BJ (cell line): ENCODE results near the gene NFAM1. TPM values are rescaled to one million over a fixed set of nuclear protein-coding genes. Genes with fewer than 3 reads are reported as not detected.
A peak's percentile ranks its signal among the peaks of the same experiment; 100 is the strongest.

Experiments
- CTCF ChIA-PET: fragments of 350-600 bp; formaldehyde crosslinking; extraction: SDS; loops from one replicate; lab custom pipeline; 2021; ENCODE audit warnings: antibody characterized with exemption, inconsistent platforms; lab: Yijun Ruan, JAX
- POLR2A ChIA-PET: fragments of 300-600 bp; sonication (Branson Sonifier 250); formaldehyde crosslinking; extraction: SDS; loops from one replicate; lab custom pipeline; 2021; ENCODE audit warnings: antibody characterized with exemption; lab: Charles Lee
- DNase-seq: peaks from one replicate; pipeline ENCODE4 v3.0.0-alpha.2; 2011; ENCODE audit warnings: low read depth
- H3K27me3 ChIP-seq: 2 replicates; pipeline ENCODE4 v1.6.0; 2011; ENCODE audit warnings: low read length; ENCODE audit not compliant: control insufficient read depth, insufficient read depth
- H3K36me3 ChIP-seq: 2 replicates; pipeline ENCODE4 v1.5.1; 2011; ENCODE audit warnings: low read length; ENCODE audit not compliant: control insufficient read depth, insufficient read depth
- H3K4me3 ChIP-seq: 2 replicates; pipeline ENCODE4 v1.5.1; 2011; ENCODE audit warnings: low read depth, mild to moderate bottlenecking, control low read depth, low read length
- polyA minus RNA-seq: library from RNA; depleted of rRNA, polyadenylated mRNA; stranded (reverse); fragments of >200 nt; gene quantifications from 2 replicates; pipeline ENCODE4 v1.2.3, GENCODE V29; 2011; rRNA and poly(A)+ RNA removed
- polyA plus RNA-seq: library from polyadenylated mRNA; depleted of rRNA; stranded (reverse); fragments of >200 nt; gene quantifications from 2 replicates; pipeline ENCODE4 v1.2.3, GENCODE V29; 2011; rRNA removed
- TF ChIP-seq, protein P1 (sequence below): IDR thresholded peaks from 2 replicates; pipeline ENCODE4 v1.5.1; 2011; ENCODE audit warnings: low read depth, mild to moderate bottlenecking, control low read depth, inconsistent platforms, low read length, moderate library complexity; ENCODE audit not compliant: insufficient read depth

NFAM1 gene, protein sequence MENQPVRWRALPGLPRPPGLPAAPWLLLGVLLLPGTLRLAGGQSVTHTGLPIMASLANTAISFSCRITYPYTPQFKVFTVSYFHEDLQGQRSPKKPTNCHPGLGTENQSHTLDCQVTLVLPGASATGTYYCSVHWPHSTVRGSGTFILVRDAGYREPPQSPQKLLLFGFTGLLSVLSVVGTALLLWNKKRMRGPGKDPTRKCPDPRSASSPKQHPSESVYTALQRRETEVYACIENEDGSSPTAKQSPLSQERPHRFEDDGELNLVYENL
- polyA plus RNA-seq (0.01 TPM in 1 of 2 replicates, not detected in the other), polyA minus RNA-seq (not detected in 2 replicates)

DNA sequence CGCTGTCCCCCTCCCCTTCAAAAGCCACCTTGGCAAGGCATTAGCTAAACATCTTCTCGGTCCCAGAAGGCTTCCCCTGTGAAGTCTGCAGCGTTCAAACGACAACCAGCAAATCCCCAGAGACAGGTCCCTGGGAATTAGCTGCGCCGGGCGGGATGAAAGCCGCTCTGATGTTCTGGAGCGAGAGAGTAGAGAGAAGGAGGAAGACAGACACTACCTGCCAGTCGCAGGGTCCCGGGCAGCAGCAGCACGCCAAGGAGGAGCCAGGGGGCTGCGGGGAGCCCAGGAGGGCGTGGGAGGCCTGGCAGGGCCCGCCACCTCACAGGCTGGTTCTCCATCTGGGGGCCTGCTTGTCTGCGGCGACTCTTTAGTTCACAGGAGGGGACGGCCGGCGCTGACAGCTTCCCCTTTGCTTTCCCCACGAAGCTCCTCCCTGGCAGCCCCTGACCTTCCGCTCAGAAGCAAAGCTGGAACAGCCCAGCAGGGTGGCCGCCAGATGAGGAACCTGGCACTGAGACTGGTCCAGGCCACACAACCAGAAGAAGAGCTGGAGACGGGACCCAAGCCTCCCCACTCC, at the start of gene NFAM1:
NFAM1 (minus strand) TSS at position 384 of the 577 bp plus-strand sequence; CDS start at position 338, 46 bp downstream.
- no peaks in the 10 kb centered on the region for H3K36me3 ChIP-seq
- no peak within 1 kb of the TSS for H3K4me3 ChIP-seq
- POLR2A ChIA-PET: no interaction called here
- TF ChIP-seq, protein P1, sequence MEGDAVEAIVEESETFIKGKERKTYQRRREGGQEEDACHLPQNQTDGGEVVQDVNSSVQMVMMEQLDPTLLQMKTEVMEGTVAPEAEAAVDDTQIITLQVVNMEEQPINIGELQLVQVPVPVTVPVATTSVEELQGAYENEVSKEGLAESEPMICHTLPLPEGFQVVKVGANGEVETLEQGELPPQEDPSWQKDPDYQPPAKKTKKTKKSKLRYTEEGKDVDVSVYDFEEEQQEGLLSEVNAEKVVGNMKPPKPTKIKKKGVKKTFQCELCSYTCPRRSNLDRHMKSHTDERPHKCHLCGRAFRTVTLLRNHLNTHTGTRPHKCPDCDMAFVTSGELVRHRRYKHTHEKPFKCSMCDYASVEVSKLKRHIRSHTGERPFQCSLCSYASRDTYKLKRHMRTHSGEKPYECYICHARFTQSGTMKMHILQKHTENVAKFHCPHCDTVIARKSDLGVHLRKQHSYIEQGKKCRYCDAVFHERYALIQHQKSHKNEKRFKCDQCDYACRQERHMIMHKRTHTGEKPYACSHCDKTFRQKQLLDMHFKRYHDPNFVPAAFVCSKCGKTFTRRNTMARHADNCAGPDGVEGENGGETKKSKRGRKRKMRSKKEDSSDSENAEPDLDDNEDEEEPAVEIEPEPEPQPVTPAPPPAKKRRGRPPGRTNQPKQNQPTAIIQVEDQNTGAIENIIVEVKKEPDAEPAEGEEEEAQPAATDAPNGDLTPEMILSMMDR: no peak
- DNase-seq: no peak
- CTCF ChIA-PET: interaction anchor here (0.8 to 1.4 kb wide), 3 partner anchors 12 to 341 kb away, joined by 5 to 6 read pairs (median 5); partner anchors contain the start of gene NDUFA6
- peaks cover 30% of the 10 kb centered on the region for H3K27me3 ChIP-seq

DNA sequence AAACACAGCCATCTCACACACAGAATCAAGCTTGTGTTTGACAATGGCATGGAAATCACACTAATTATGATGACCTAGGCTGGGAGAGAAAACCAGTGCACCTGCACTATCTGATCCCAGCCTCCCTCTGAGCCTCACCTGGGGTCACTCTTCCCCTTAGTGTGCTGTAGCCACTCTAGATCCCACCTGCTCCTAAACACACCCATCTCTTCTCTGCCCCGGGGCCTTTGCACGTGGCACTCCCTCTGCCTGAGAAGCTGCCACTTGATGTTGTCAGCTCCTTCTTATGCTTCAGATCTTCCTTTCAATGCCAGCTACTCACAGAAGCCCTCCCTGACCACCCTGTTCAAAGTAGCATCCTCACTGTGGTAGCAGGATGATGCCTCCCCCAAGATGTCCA, 42.9 kb upstream of the NFAM1 start:
- no peak for DNase-seq
- 0 out of 2 replicates have a peak, but pooled peaks cover 1% of the 10 kb centered on the region for H3K27me3 ChIP-seq
- H3K36me3 ChIP-seq: no peaks in the 10 kb centered on the region
- no peak overlapping the region for H3K4me3 ChIP-seq
- TF ChIP-seq, protein P1: no peak
- POLR2A ChIA-PET: no interaction called here
- CTCF ChIA-PET: interaction anchor here (0.7 to 1.1 kb wide), 4 partner anchors 15 to 510 kb away, joined by 3 read pairs; no protein-coding TSS in a partner anchor

DNA sequence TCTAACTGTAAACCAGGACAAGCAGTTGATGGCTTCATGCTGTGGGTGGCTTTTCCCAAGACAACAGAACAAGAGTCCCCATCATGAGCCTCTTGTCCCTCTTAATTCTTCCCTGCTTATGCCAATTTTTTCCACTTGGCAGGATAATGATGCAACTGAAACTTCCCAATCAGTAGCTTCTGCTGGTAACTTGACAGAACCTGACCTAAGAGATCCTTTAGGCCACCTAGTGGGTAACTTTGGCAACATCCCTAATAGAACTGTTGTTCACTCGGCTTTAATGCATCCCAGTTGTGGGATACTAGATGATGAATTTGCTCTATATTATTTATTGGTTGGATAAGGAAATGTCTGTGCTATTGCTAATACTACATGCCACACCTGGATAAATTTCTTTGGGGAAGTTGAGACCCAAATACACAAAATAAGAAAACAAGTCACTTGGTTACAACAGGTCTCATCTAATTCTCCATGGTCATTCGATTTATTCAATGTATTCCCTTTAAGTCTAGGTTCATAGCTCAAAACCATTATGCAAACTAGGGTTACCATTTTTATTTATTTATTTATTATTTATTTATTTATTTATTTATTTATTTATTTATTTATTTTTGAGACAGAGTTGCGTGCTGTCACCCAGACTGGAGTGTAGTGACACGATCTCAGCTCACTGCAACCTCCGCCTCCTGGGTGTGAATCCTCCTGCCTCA, 41.4 kb upstream of the NFAM1 start:
- CTCF ChIA-PET: interaction anchor here (0.6 to 2.4 kb wide), 32 partner anchors 9 to 527 kb away, joined by 3 to 16 read pairs (median 4); partner anchors contain the start of genes CENPM, NDUFA6, SEPTIN3 and SERHL2
- TF ChIP-seq, protein P1: peak; percentile 80
- DNase-seq: peak; percentile 9
- POLR2A ChIA-PET: no interaction called here
- H3K36me3 ChIP-seq: no peaks in the 10 kb centered on the region
- 0 out of 2 replicates have a peak, but pooled peaks cover 3% of the 10 kb centered on the region for H3K27me3 ChIP-seq
- H3K4me3 ChIP-seq: no peak overlapping the region

DNA sequence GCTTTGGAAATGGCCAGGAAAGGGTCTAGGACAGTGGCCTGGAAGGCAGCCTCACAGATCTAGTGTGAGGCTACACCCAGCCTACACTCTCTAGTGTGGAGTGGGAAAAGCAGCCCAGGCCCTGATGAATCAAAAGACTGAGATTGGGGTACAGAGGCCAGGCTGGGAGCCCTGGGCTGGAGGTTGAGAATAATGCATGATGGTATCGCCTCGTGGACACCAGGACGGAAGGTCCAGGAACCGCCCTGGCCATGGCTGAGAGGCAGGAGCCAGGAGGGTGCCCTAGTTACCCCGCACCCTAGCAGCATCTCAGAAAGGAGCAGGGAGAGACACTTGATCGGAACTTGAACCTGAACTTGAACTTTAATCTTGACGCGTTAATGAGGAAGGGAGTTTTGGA, 40.5 kb upstream of the NFAM1 start:
- Histone ChIP-seq H3K36me3 (no peaks in the 10 kb centered on the region), H3K4me3 (no peak overlapping the region), H3K27me3 (0 out of 2 replicates have a peak, but pooled peaks cover 3% of the 10 kb centered on the region)
- DNase-seq: no peak
- ChIA-PET CTCF (interaction anchor here (1.0 to 2.4 kb wide), 14 partner anchors 10 to 526 kb away, joined by 3 to 16 read pairs (median 4); partner anchors contain the start of genes CENPM, NDUFA6, SEPTIN3 and SERHL2), POLR2A (no interaction called here)
- TF ChIP-seq, protein P1: no peak
